GM21390 (cell line): ENCODE data around the gene ANXA2R.
"Not testable (repeated sequence)": the region's sequence is repeated elsewhere in the genome, so short reads cannot be mapped to it uniquely, and the experiment has no call there.

Experiments used
- ATAC-seq: cut with Tn5 transposase; IDR thresholded peaks from one replicate; pipeline ENCODE4 v1.9.1; 2021; ENCODE audit not compliant: unreplicated experiment

The ANXA2R gene, protein sequence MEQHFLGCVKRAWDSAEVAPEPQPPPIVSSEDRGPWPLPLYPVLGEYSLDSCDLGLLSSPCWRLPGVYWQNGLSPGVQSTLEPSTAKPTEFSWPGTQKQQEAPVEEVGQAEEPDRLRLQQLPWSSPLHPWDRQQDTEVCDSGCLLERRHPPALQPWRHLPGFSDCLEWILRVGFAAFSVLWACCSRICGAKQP

DNA sequence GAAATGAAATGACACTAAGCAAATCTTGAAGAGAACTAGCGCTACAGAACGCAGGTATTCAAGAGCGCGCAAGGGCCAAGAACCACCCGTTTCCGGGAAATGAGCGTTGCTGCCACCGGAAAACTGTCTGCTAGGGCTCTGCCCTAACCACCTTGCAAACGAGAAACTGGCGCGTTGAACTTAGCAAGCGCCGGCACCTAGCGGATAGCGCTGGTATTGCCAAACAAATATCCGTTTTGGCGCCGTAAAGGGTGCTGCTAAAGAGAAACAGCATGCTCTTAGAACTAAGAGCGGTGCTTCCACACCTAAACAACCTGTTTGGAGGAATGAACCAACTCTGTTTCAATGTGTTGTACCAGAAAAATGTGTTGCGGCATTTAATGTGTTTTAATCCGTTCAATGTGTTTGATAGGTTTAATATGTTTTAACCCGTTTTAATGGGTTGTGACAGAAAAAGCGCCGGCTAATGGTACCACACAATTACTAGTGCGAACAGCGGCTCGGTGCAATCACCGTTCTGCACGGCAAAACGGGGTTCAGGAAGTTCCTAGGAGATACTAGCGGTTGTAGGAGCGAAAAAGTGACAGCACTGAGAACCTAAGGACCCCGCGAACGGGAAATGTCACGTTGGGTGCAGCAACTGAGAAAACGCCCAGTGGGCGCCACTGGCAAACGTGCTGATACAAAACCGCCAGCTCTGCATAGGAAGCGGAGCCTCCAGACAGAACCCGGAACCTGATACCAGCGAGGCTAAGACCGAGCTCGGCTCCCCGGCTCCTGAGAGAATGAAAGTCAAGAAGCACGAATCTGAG is at the start of gene ANXA2R:
TSS of gene ANXA2R (minus strand) at position 33 of the 812 bp plus-strand sequence. CDS start 273 bp downstream, outside the sequence.
- peak; percentile 38 for ATAC-seq

DNA sequence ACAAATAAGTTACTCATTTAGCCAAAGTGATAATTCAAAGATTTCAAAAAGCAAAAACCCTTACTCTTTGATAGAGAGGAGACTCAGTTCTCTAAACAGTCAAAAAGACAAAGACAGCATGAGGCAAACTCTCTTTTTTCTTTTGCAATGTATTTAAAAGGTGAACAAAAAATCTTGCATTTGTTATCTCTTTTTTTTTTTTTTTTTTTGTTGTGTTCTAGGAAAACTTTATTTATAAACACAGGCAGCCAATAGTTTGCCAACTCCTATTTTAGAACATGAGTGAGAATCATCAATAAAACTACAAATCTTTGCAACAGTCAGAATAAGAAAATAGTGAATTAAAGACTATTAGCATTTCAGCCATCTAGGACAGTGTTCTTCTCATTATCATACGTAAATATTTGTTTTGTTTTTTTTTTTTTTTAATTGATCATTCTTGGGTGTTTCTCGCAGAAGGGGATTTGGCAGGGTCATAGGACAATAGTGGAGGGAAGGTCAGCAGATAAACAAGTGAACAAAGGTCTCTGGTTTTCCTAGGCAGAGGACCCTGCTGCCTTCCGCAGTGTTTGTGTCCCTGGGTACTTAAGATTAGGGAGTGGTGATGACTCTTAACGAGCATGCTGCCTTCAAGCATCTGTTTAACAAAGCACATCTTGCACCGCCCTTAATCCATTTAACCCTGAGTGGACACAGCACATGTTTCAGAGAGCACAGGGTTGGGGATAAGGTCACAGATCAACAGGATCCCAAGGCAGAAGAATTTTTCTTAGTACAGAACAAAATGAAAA is 46.2 kb upstream of the ANXA2R start:
- not testable (repeated sequence) for ATAC-seq

DNA sequence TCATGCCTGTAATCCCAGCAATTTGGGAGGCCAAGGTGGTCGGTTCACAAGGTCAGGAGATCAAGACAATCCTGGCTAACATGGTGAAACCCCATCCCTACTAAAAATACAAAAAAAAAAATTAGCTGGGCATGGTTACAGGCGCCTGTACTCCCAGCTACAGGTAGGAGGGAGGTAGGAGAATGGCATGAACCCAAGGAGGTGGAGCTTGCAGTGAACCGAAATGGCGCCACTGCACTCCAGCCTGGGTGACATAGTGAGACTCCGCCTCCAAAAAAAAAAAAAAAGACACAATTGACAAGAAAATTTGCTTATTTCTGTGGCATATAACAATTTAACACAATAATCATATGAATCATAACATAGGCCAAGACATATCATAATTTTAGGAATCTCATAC is 45.3 kb upstream of the ANXA2R start:
- no peak for ATAC-seq

DNA sequence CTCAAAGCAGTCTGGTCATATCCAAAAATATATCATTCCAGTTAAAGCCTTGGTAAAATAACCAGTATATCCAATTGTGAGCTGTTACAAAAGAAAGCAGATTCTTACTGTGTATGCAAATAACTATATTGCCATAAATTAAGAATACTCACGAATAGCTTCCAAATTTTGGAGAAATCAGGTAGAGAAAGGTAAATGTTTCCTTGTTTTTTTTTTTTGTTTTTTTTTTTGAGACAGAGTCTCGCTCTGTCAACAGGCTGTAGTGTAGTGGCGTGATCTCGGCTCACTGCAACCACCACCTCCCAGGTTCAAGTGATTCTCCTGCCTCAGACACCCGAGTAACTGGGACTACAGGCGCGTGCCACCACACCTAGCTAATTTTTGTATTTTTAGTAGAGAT is 44.3 kb upstream of the ANXA2R start:
- not testable (repeated sequence) for ATAC-seq

DNA sequence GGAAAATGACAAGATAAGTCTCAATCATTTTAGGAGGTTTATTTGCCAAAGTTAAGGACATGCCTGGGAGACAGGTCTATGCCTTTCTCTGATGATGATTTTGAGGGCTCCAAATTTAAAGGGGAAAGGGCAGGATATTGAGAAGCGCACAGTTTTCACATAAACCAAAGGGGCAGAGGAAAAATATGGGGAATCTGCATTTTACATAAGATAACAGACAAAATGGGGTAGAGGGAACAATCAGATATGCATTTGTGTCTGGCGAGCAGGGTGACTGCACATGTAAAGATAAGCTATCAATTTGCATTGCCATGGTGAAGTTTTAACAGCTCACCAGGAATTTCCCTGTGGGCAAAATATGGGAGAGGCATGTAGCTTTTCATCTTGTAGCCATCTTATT is 41.2 kb upstream of the ANXA2R start:
- not testable (repeated sequence) for ATAC-seq

DNA sequence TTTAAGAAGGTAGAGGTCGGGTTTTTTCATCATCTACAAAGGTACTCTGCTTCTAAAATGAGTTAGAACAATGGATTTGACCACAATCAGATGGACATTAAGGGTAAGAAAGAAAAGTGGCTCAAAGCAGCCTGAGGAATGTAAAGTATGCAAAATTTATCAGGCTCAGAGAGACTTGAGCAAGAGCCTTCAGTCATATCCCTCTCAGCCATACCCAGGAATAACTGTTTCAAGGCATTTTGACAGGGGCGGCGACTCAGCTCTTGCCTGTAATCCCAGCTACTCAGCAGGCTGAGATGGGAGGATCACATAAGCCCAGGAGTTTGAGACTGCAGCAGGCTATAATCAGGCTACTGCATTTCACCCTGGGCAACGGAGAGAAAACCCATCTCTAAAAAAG is 38.8 kb upstream of the ANXA2R start:
- ATAC-seq: no peak

DNA sequence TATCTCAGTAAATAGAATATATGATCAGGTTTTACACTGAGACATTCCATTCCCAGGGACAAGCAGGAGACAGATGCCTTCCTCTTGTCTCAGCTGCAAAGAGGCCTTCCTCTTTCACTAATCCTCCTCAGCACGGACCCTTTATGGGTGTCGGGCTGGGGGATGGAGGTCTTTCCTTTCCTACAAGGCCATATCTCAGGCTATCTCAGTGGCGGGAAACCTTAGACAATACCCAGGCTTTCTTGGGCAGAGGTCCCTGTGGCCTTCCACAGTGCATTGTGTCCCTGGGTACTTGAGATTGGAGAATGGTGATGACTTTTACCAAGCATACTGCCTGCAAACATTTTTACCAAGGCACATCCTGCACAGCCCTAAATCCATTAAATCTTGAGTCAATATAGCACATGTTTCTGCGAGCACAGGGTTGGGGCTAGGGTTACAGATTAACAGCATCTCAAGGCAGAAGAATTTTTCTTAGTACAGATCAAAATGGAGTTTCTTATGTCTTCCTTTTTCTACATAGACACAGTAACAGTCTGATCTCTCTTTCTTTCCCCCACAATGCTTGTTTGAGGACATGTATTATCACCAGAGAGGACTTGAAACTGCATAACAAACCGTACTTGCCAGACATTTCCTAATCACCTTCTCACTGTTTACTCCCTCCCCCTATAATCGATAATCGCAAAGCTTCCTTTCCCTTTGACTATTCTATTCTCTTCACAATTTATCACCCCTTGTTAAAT is 37.5 kb upstream of the ANXA2R start:
- not testable (repeated sequence) for ATAC-seq

DNA sequence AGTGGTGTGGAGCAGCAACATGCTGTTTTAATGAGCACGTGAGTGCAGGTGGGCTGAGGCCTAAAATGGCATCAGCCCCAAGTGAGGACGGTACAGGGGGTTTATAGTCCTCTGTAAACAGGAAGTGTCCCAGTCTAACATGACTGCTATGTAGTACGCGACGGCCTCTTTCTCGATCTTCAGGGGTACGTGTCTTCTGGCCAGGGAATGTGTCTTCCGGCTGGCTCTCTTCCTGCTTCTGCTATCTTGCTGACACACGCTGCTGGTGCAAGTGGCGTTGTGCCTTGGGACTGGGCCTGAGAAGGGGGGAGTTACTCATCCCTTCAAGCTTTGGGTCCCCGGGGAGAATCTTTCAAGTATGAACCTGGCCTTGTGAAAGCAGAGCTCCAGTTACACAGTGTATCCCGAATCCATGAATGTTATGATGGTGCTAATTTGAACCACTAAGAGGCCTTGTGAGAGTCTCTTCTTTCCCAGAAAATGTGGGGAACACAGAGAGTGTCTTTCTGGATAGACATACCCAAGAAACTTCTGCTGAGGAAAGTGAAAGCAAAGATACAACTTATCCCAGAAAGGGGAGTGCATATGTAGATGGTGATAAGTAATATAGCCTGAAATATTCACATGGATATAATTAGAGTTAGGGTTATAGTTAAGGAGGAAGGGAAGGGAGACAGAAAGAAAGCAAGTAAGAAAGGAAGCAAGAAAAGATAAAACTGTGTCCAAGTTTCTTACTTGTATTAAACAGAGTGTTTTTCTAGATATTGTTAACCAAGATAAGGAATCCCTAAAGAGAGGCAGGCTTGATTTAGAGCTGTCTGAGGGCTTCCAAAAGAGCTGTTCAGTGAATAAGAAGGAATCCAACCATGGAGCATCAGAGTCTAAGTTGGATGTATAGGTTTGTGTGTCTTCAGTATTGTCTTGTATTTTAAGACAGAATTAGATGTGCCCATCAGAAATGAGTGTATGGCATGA is 35.5 kb upstream of the ANXA2R start:
- ATAC-seq: no peak

DNA sequence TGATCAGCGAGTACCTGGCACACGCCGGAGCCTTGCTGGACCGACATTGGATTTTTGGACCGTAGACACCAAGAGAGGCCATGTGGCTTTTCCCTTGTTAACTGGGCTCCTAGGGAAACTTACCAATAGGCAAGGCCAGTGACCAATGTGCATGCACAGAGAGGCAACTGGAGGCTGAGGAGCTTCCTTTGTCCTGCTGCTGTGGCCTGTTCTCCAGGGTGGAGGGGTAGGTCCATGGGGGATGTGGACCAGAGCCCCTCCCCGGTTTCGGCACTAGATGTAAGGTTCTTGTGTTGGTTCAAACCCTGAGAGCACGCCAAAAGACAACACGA is 34.8 kb upstream of the ANXA2R start:
- ATAC-seq: no peak

DNA sequence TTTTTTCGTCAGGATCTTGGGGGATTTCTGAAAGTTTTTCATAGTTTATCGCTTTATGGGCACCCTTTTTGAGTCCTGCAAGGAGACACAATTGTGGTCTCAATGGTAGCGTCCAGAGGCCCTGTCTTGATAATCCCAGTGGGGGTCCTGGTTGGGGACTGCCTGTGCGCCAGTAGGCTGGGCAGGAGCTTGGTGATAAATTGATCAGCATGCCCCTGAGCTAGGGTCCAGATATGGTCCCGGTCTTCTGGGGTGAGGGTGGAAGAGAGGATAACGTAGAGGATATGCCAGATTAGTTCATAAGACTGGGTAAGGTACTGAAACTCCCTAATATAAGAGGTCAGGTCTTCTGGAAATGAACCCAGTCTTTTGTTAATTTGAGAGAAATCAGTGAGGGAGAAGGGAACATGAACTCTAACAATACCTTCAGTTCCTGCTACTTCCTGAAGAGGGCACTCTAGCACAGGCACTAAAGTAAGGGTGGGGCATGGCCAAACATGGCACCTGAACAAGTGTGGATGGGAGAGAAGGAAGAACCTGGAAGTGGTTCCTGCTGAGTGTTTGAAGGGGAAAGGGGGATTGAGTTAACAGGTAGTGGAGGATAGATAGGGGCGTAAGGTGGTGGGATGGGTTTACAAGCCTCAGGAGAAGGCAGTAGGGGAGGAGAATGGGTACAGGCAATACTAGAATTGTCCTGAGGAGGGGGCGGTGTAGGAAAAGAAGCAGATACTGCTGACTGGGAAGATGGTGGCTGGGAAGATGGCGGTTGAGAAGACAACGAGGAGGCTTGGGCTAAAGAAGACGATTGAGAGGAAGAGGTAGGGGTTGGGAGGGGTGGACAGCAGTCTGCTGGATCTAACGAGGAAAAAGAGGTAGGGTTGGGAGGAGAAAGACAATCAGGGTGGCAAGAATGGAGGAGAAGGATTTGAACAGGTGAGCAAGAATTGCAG is 33.8 kb upstream of the ANXA2R start:
- ATAC-seq: peak; percentile 67

DNA sequence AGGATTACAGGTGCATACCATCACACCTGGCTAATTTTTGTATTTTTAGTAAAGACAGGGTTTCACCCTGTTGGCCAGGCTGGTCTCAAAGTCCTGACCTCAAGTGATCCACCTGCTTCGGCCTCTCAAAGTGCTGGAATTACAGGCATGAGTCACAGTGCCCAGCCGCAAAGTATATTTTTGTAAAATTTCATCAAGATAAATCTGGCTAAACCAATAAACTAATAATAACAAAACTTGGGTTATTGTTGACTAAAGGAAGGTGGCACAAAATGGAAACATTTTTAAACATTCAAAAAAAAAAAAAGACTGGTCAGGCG is 29.2 kb upstream of the ANXA2R start:
- ATAC-seq: not testable (repeated sequence)

DNA sequence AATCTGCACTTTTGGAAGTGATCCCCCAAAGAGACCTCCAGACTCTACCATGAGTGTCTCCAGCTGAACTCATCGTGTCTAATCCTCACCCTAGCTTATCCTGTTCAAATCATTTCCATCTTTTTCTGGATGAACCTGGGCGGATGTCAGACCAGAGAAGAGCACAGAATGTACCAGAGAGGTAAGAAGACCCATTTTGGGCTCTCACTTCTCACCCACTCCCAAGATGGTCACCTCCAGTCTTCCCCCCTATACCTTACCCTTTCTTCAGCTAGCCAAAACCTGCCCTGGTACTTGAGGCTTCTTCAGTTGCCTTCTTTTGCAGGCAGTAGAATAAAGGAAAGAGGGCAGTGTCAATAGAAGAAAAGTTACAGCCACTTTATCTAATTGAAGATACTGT is 27.9 kb upstream of the ANXA2R start:
- no peak for ATAC-seq

DNA sequence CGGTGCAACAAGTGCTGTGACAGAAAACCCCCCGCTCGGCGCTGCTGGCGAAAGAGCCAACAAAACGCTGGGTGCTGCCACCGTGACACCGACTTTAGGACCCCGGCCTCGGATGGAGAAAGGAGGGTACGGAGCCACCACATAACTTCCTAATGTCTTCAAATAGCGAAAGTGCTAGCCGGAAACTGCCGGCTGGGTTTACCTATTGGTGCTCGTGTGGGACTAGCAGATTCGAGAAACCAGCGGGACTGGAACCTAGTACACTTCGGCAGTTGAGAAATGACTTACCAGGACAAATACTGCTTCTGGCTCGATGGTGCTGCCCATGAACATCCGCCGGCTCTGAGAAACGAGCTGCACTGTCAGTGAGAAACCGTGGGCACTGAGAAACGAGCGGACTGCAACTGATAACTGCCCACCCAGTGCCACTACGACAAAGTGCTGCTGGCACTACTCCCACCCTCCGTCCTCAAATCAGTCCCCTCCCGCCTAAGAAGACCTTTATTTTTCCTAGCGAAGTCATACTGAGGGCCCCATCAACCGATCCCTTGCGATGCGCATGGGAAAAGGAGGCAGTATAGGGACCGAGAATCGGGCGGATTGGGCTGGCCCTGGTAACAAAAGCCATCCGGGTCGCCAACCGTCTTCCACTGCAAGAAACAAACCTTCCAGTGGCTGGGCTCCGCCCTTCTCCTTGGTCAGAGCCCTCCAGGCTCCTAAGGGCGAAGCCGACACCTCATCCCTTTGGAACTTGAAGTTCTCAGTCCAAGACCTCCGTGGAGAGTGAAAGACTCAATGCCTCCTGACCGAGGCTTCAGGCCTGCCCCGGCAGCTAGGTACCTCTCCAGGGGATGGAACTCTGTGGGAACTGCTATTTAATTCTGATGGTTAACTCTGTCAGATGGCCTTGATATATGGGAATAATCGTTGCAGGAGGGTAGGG is 27.0 kb upstream of the ANXA2R start:
- peak; percentile 42 for ATAC-seq

DNA sequence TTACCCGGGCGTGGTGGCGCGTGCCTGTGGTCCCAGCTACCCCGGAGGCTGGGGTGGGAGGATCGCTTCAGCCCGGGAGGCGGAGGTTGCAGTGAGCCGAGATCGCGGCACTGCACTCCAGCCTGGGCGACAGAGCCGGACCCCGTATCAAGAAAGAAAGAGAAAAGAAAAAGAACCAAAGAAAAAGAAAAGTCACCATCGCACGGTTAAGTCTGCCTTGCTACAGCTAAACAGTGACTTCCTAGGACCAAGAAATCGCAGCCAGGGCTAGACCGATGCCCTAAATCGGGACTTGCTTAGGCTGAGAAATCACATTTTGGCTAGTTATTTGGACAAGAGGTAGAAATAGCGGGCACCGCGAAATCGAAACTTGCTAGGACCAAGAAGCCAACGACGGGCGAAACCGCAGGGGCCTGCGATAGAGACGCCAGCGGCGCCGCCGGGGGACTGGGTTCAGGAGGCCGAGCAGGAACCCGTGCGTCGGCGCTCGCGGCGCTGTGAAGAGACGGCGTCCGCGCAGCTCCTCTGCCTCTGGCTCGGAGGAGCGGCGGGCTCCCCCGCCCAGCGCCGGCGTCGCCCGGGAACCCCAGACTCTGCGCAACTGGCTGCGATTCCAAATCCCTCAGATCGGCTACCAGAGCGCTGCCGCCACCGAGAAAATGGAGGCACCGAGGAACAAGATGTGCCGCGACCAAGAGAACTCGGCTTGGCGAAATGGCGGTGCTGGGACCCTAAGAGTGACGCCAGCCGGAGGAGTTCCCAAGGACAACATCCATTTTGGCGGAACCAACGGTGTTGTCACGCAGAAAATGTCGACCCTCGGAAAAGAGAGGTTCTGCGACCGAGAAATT is 26.1 kb upstream of the ANXA2R start:
- peak; percentile 32 for ATAC-seq

DNA sequence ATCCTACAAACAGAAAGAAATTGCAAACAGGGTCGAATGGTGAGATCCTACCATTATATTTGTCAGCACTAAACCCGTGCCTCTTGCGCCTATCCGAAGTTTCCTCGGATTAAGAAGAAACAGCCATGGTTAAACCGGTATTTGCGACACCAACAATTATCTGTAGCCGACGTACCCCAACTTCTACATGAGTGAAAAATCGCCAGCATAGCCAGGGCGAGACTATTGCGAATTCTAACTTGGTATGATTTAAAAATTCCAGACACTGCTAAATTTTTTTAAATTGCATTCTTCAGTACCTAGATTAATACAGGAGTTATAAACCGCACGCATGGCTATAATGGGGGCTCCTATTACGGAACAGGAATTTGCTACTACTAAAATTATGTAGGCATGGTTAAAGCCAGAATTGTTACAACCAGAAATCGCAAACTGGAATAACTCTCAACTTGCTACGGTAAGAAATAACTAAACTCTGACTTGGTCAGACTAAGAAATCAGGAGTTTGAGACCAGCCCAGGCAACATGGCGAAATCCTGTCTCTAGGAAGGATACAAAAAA is 25.3 kb upstream of the ANXA2R start:
- ATAC-seq: no peak

DNA sequence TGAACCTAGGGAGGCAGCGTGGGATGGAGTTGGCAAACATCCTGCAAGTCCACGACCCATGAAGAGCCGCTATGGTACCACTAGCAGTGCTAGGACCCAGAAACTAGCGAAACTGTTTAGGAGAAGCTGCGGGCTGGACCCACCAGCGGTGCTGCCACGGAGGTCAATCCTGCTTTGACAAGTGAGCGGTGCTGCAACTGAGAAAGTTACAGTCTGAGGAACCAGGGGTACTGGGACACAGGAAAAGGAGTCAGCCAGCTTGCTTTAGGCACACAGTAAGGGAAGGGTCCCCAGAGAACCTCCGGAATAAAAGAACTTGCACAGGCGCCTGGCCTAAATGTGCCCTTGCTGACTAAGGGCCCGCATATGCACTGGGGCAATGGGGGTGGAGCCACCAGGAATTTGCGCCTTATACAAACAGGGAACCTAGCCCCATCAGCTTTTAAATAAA is 23.6 kb upstream of the ANXA2R start:
- ATAC-seq: no peak
